T-cell (primary cell): ENCODE data around the gene PHLDB1. TPM values are rescaled to one million over a fixed set of nuclear protein-coding genes. Genes with fewer than 3 reads are reported as not detected.

Source experiments
- ATAC-seq, 4 experiments: fragments of 200-7000 bp in 3 of 4; fragments of 150-1000 bp in 1 of 4; cut with Tn5 transposase; replicated peaks in 1 of 4; 1 replicate in 3 of 4; 2 replicates in 1 of 4; pipeline ENCODE4 v1.10.0; 2021; ENCODE audit warnings: moderate library complexity in 3 of 4, mild to moderate bottlenecking in 2 of 4, moderate number of reproducible peaks in 1 of 4
- CTCF ChIA-PET, 2 donors: fragments of 300-600 bp; sonication (Branson Sonifier 250); formaldehyde crosslinking; loops; one replicate each; lab custom pipeline; 2022; ENCODE audit warnings: antibody characterized with exemption in 2 of 2; lab: Charles Lee
- POLR2A ChIA-PET, 2 donors: fragments of 300-600 bp; sonication (Branson Sonifier 250); formaldehyde crosslinking; loops; one replicate each; lab custom pipeline; 2022; ENCODE audit warnings: antibody characterized with exemption in 2 of 2; lab: Charles Lee
- DNase-seq, 35 experiments: peaks; one replicate each; pipeline versions ENCODE4 v3.0.0 to v3.0.0-alpha.2; 2013 to 2023
- H3K27ac ChIP-seq: one replicate; pipeline ENCODE4 v1.5.1; 2013; ENCODE audit warnings: low read length
- H3K27me3 ChIP-seq, 2 experiments: replicated peaks in 1 of 2; 1 replicate in 1 of 2; 2 replicates in 1 of 2; pipeline versions ENCODE4 v1.6.1 to v1.7.0; 2013; ENCODE audit warnings: low read length in 1 of 2, mixed read lengths in 1 of 2; ENCODE audit not compliant: control insufficient read depth in 2 of 2, insufficient read depth in 2 of 2; ENCODE audit errors: extremely low read depth in 1 of 2
- H3K36me3 ChIP-seq, 2 donors: 1 replicate in 1 of 2; 2 replicates in 1 of 2; pipeline versions ENCODE4 v1.6.1 to v1.7.0; 2013; ENCODE audit warnings: low read length in 1 of 2; ENCODE audit not compliant: control insufficient read depth in 2 of 2, insufficient read depth in 1 of 2; ENCODE audit errors: extremely low read depth in 1 of 2
- H3K4me1 ChIP-seq, 2 experiments: 1 replicate in 1 of 2; 2 replicates in 1 of 2; pipeline versions ENCODE4 v1.6.1 to v1.7.0; 2013; ENCODE audit warnings: low read length in 2 of 2, mixed read lengths in 1 of 2; ENCODE audit not compliant: insufficient read depth in 2 of 2, control insufficient read depth in 1 of 2; ENCODE audit errors: extremely low read depth in 1 of 2
- H3K4me3 ChIP-seq, 2 donors: 1 replicate in 1 of 2; 2 replicates in 1 of 2; pipeline versions ENCODE4 v1.5.1 to v1.7.0; 2013; ENCODE audit warnings: mild to moderate bottlenecking in 2 of 2, low read length in 1 of 2, moderate library complexity in 1 of 2; ENCODE audit not compliant: control insufficient read depth in 1 of 2; ENCODE audit errors: extremely low read depth in 1 of 2
- H3K9me3 ChIP-seq: 2 replicates; pipeline ENCODE4 v1.7.0; 2013
- H3K27ac Mint-ChIP-seq, 2 donors: one replicate each; pipeline ENCODE4 v1.8.0; 2020 to 2021; ENCODE audit warnings: mild to moderate bottlenecking in 2 of 2, mixed read lengths in 2 of 2
- H3K27me3 Mint-ChIP-seq, 2 donors: one replicate each; pipeline ENCODE4 v1.8.0; 2021 to 2022; ENCODE audit warnings: mixed read lengths in 2 of 2
- H3K36me3 Mint-ChIP-seq: one replicate; pipeline ENCODE4 v1.8.0; 2021; ENCODE audit warnings: mixed read lengths
- H3K4me1 Mint-ChIP-seq, 3 donors: one replicate each; pipeline ENCODE4 v1.8.0; 2020 to 2022; ENCODE audit warnings: mixed read lengths in 3 of 3, mild to moderate bottlenecking in 1 of 3
- H3K4me3 Mint-ChIP-seq, 3 donors: one replicate each; pipeline ENCODE4 v1.8.0; 2020 to 2022; ENCODE audit warnings: mild to moderate bottlenecking in 3 of 3, mixed read lengths in 3 of 3, moderate library complexity in 3 of 3
- H3K9me3 Mint-ChIP-seq, 3 donors: one replicate each; pipeline ENCODE4 v1.8.0; 2020 to 2022; ENCODE audit warnings: mixed read lengths in 3 of 3
- WGBS: methylation state at CpG from one replicate; pipeline ENCODE4 v1.1.5; 2013; ENCODE audit warnings: missing lambda C conversion rate; ENCODE audit not compliant: insufficient coverage; 5-methylcytosine and 5-hydroxymethylcytosine counted together
- total RNA-seq, 35 experiments: library from RNA in 6 of 35; stranded (reverse) in 6 of 35; fragments of 120-200 nt in 1 of 35; gene quantifications; one replicate each; pipeline versions ENCODE4 v1.2.1 to v1.2.4 and lab custom pipeline; 2013 to 2026

Gene PHLDB1
- total RNA-seq, 5 donors from 2014 or later (not counting 1 experiment from before 2014, with no cell fraction given), result 1.8 to 7.8 (median 4.0) TPM

GRCh38 chr11:118619444-118620197 lies 12.2 kb downstream of the PHLDB1 start:
- Histone ChIP-seq H3K27ac (no peak overlapping the region), H3K27me3 (peaks cover 0 to 38% of the 10 kb centered on the region in 2 experiments), H3K4me3 (no peak overlapping the region), H3K9me3 (no peaks in the 10 kb centered on the region), H3K4me1 (peaks cover 0 to 15% of the 10 kb centered on the region in 2 experiments), H3K36me3 (no peaks in the 10 kb centered on the region)
- no peak overlapping the region for H3K27ac Mint-ChIP-seq
- ATAC-seq (no peak), DNase-seq (no peak)
- H3K4me3 Mint-ChIP-seq, result peak overlapping the region in 1 of 3 donors; percentile 77
- no peaks in the 10 kb centered on the region for H3K9me3 Mint-ChIP-seq
- peaks cover 12 to 23% of the 10 kb centered on the region in 2 donors for H3K27me3 Mint-ChIP-seq
- H3K4me1 Mint-ChIP-seq, result peaks cover 5 to 13% (median 5%) of the 10 kb centered on the region in 3 donors
- peaks cover 5% of the 10 kb centered on the region for H3K36me3 Mint-ChIP-seq
- ChIA-PET POLR2A (no interaction called here), CTCF (no interaction called here)
- 100% methylated on average over 2 of the region's 6 CpGs for WGBS

GRCh38 chr11:118620529-118621070 lies 13.2 kb downstream of the PHLDB1 start:
- ATAC-seq (no peak), DNase-seq (no peak)
- Mint-ChIP-seq H3K4me3 (peak overlapping the region in 2 of 3 donors; percentile 59 to 77), H3K9me3 (no peaks in the 10 kb centered on the region), H3K36me3 (peaks cover 5% of the 10 kb centered on the region), H3K4me1 (peaks cover 5 to 13% (median 5%) of the 10 kb centered on the region in 3 donors), H3K27me3 (peaks cover 12 to 23% of the 10 kb centered on the region in 2 donors), H3K27ac (no peak overlapping the region)
- no peaks in the 10 kb centered on the region for H3K9me3 ChIP-seq
- 67% methylated on average over 4 of the region's 7 CpGs for WGBS
- POLR2A ChIA-PET, result no interaction called here
- H3K27ac ChIP-seq, result no peak overlapping the region
- H3K27me3 ChIP-seq, result peaks cover 0 to 36% of the 10 kb centered on the region in 2 experiments
- H3K4me1 ChIP-seq, result peaks cover 0 to 15% of the 10 kb centered on the region in 2 experiments
- CTCF ChIA-PET, result interaction anchor here in 1 of 2 donors (0.6 kb wide), 1 partner anchor 471 kb away, joined by 4 read pairs; no protein-coding TSS in a partner anchor
- H3K4me3 ChIP-seq, result peak overlapping the region in 1 of 2 donors; percentile 58
- H3K36me3 ChIP-seq, result no peaks in the 10 kb centered on the region

- Histone ChIP-seq H3K27me3 (peaks cover 0 to 36% of the 10 kb centered on the region in 2 experiments), H3K4me3 (peak overlapping the region in 1 of 2 donors; percentile 58), H3K36me3 (no peaks in the 10 kb centered on the region), H3K27ac (no peak overlapping the region), H3K9me3 (no peaks in the 10 kb centered on the region), H3K4me1 (peaks cover 0 to 15% of the 10 kb centered on the region in 2 experiments)
- Mint-ChIP-seq H3K27ac (no peak overlapping the region), H3K9me3 (no peaks in the 10 kb centered on the region), H3K36me3 (peaks cover 5% of the 10 kb centered on the region), H3K4me1 (peaks cover 5 to 13% (median 5%) of the 10 kb centered on the region in 3 donors), H3K27me3 (peaks cover 12 to 23% of the 10 kb centered on the region in 2 donors), H3K4me3 (peak overlapping the region; percentile 36 to 77 (median 59))
- ChIA-PET CTCF (interaction anchor here in 1 of 2 donors (0.6 kb wide), 1 partner anchor 35 kb away, joined by 9 read pairs; no protein-coding TSS in a partner anchor), POLR2A (no interaction called here)
- peak in 10 of 35 experiments; percentile 7 to 31 (median 17) for DNase-seq
- peak; percentile 52 to 80 (median 62) for ATAC-seq
- WGBS, result 5% methylated on average over 33 of the region's 38 CpGs
Measured at GRCh38 chr11:118621071-118621783, 13.8 kb downstream of the PHLDB1 start.

DNA sequence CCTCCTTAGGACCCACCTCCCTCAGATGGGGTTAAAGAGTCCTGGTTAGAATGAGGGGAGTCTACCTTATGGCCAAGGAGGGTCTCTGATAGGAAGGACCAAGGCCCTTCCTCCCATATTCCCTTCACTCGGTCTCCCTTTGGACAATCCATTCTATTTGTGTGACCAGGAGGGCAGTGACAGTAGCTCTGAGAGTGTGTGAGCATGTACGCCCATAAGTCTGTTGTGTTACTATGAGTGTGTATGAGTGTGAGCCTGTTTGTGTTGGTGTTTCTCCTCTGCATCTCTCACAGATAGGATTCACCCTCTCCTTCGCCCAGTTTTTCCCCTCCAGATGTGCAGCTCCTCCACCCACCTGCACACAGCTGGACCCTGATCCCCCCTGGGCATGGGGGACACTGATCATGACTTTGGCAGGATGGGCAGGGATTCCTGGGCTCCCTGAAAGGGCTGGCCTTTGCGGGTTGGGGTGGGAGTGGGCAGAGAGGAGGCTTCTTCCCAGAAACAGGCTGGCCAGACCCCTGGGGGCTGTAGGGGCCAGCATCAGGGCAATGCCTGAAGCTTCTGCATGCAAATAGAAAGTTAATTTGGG lies 14.5 kb downstream of the PHLDB1 start:
- POLR2A ChIA-PET, result interaction anchor here in 1 of 2 donors (0.6 kb wide), 1 partner anchor 624 kb away, joined by 6 read pairs; no protein-coding TSS in a partner anchor
- WGBS, result 40% methylated on average over 1 of the region's 4 CpGs
- no peak overlapping the region for H3K27ac Mint-ChIP-seq

DNA sequence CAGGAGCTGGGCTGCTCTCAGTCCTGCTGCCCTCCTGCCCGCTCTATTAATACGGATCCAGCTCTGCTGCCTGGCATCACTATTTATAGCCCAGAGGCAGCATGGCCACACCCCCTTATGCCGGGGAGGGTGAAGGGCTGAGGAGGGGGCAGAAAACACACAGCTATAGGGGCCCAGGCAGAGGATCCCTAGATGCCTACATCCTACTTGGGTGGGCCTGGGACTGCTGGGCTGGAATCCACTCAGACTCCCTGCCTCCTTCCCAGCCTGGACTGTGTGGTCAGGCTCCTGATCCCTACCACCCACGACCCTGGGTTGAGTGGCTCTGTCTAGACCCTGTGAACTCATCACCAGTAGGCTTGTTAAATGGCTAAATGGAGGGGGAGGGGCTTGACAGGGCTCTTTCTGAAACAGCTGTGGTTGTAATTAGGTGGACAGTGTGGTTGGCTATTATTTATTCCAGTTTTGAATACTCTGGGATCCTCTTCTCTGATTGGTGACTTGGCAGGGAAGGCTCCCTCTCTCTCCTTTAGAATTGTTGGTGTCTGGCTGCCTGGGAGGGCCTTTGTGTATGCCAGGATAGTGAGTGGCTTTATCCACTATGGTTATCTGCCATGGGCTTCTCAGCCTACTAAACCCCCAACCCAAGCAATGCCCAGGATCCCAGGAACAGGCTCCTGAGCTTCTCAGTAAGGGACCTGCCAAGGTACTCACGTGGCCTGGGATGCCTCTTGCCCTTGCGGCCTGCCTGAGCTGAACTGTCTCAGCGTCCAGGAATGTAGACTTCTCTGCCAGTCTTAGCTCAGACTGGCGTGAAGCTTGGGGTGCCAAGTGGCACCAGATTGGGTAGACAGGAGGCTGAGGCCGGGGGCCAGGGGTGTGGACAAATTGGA lies 15.2 kb downstream of the PHLDB1 start:
- no peak overlapping the region for H3K4me3 ChIP-seq
- H3K36me3 ChIP-seq, result no peaks in the 10 kb centered on the region
- peaks cover 0 to 15% of the 10 kb centered on the region in 2 experiments for H3K4me1 ChIP-seq
- H3K9me3 Mint-ChIP-seq, result no peaks in the 10 kb centered on the region
- no peaks in the 10 kb centered on the region for H3K9me3 ChIP-seq
- peaks cover 5% of the 10 kb centered on the region for H3K36me3 Mint-ChIP-seq
- ATAC-seq (no peak), DNase-seq (no peak)
- CTCF ChIA-PET, result interaction anchor here (0.6 kb wide), 2 partner anchors 653 to 1492 kb away, joined by 3 to 6 read pairs; no protein-coding TSS in a partner anchor
- H3K27ac Mint-ChIP-seq, result no peak overlapping the region
- no peak overlapping the region for H3K27ac ChIP-seq
- no peak overlapping the region for H3K4me3 Mint-ChIP-seq
- POLR2A ChIA-PET, result interaction anchor here in 1 of 2 donors (0.6 kb wide), 1 partner anchor 623 kb away, joined by 6 read pairs; no protein-coding TSS in a partner anchor
- WGBS, result 93% methylated on average over 2 of the region's 9 CpGs
- peaks cover 5 to 13% (median 5%) of the 10 kb centered on the region in 3 donors for H3K4me1 Mint-ChIP-seq
- peaks cover 12 to 23% of the 10 kb centered on the region in 2 donors for H3K27me3 Mint-ChIP-seq
- peaks cover 0 to 36% of the 10 kb centered on the region in 2 experiments for H3K27me3 ChIP-seq

More for the DNA sequence above, 14.5 kb downstream of the PHLDB1 start:
- no peak for DNase-seq
- Histone ChIP-seq H3K4me1 (peaks cover 0 to 15% of the 10 kb centered on the region in 2 experiments), H3K36me3 (no peaks in the 10 kb centered on the region), H3K9me3 (no peaks in the 10 kb centered on the region), H3K27me3 (peaks cover 0 to 36% of the 10 kb centered on the region in 2 experiments), H3K27ac (no peak overlapping the region), H3K4me3 (no peak overlapping the region)
- Mint-ChIP-seq H3K36me3 (peaks cover 5% of the 10 kb centered on the region), H3K4me3 (peak overlapping the region in 2 of 3 donors; percentile 55 to 77), H3K4me1 (peaks cover 5 to 13% (median 5%) of the 10 kb centered on the region in 3 donors), H3K27me3 (peaks cover 12 to 23% of the 10 kb centered on the region in 2 donors), H3K9me3 (no peaks in the 10 kb centered on the region)
- CTCF ChIA-PET, result interaction anchor here in 1 of 2 donors (0.6 kb wide), 1 partner anchor 654 kb away, joined by 3 read pairs; no protein-coding TSS in a partner anchor
- ATAC-seq, result no peak
